NCI-H1930 (cell line): ENCODE data around the gene RTF1.
"Not testable (repeated sequence)": the region's sequence is repeated elsewhere in the genome, so short reads cannot be mapped to it uniquely, and the experiment has no call there.

Source experiments
- DNase-seq, 2 experiments: peaks; one replicate each; lab custom pipeline; 2025; lab: John Stamatoyannopoulos, UW

The RTF1 gene

GRCh38 chr15:41416742-41417417 lies at the start of gene RTF1:
RTF1 (plus strand) TSS chr15:41417095; CDS start chr15:41417116, 21 bp downstream.
- DNase-seq: peak; percentile 69 to 84

DNA sequence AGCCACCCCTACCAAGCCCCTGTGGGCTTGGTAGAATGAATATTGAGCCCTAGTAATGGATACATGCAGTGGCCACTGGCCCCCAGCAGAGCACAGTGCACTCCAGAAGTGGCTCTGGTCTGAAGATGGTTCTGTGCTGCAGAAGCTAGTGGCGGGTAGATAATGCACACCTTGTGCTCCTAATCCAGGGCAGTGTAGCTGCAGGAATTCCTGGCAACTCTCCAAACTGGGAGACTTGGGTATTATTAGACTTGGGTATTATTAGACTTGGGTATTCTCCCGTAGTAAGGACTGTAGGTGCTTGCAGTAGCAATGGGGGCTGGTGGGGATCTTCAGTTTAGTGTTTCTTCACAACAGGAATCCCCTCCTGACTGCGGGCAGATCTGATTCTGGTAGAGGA lies 49.5 kb upstream of the RTF1 start:
- DNase-seq: no peak

GRCh38 chr15:41377978-41378377 lies 38.9 kb upstream of the RTF1 start:
- DNase-seq: no peak

DNA sequence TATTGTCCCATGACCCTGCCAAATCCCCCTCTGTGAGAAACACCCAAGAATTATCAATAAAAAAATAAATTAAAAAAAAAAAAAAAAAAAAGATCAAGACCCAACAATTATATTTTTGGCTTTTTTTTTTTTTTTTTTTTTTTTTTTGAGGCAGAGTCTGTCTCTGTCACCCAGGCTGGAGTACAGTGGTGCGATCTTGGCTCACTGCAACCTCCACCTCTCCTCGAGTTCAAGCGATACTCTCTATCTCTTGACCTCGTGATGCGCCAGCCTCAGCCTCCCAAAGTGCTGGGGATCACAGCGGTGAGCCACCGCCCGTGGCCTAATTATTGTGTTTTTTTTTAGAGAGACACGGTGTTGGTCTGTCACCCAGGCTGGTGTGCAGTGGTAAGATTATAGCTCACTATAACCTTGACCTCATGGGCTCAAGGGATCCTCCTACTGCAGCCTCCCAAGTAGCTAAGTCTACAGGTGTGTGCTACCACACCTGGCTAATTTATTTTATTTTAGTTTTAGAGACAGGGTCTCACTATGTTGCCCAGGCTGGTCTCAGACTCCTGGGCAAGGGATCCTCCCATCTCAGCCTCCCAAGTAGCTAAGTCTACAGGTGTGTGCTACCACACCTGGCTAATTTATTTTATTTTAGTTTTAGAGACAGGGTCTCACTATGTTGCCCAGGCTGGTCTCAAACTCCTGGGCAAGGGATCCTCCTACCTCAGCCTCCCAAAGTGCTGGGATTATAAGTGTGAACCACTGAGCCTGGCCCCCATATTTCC lies 32.7 kb upstream of the RTF1 start:
- not testable (repeated sequence) for DNase-seq

DNA sequence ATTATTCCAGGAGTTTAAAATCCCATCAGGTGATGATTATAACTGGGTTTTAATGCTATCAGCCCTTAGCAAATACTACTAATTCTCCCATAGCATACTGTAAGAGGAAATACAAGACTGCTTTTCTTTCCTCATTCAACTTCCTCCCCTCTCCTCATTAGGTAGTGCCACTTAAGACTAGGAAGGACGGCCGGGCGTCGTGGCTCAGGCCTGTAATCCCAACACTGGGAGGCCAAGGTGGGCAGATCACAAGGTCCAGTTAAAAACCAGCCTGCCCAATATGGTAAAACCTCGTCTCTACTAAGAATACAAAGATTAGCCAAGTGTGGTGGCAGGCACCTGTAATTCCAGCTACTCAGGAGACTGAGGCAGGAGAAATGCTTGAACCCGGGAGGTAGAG lies 29.2 kb upstream of the RTF1 start:
- no peak for DNase-seq

DNA sequence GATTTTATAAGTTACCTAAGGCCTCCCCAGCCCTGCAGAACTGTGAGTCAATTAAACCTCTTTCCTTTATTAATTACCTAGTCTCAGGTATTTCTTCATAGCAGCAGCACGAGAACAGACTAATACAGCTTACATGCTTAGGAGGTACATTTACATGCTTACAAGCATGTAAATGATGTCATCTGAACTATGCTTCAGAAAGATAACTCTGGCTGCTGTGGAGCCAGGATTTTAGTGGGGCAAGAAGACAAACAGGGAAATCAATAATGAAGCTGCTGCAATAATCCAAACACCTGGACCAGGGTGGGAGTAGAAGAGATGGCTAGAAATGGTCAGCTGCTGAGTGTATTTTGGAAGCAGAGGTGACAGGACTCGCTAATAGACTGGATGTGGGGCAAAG lies 24.2 kb upstream of the RTF1 start:
- DNase-seq: no peak

DNA sequence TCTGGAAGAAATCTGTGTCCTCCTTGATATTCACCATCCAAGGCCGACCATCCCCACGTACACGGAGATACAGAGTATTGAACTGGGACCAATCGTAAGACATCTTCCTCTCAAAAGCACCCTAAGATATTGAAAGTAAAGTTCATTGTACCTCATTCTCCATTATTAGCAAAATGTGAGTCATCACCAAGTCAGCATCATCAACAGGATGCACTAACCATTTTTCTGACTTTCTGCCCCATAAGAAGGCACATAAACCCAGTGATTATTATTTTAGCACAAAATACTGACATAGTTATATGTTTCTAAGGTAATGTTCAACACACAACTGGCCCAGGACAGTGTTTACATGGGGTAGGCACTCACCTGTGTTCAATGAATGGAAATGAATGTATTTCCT lies 22.0 kb upstream of the RTF1 start:
- no peak for DNase-seq

DNA sequence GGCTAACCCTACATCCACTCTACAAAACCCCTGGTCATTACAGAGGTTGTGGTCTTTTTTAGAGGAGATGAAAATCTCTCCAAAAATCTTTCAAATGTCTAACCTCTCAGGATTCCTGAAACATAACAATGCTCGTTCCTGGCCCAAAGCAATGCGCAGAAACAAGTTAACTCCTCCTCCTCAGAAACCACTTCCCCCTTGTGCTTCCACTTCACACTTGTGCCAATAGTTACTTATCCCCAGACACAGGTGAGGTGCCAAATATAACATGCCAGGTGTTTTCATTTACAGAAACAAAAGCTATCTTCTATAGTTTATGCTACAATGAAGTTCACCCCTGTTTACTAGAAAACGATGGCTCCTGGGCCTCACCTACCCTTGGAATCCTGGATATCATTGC lies 20.8 kb upstream of the RTF1 start:
- no peak for DNase-seq

GRCh38 chr15:41401904-41402267 lies 15.0 kb upstream of the RTF1 start:
- no peak for DNase-seq

- DNase-seq: no peak
These were observed 9.6 kb upstream of the RTF1 start for GRCh38 chr15:41407341-41407740.

DNA sequence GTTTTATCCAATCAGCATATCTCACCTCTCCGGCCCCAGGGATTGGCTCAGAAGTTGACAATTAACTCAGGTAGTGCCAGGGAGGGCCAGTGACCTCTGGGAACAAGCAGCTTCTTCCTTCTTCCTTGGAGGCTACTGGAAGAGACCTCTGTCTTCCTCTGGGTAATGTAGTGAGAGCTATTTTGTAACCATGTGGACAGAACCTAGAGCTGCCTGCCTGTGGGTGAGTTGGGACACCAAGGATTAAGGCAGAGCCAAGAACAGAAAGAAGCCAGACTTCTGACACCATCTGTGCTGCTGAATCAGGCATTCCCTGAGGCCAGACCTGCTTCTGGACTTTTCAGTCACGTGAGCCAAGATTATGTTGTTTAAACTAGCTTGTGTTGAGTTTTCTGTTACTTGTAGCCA lies 8.7 kb upstream of the RTF1 start:
- DNase-seq: no peak

GRCh38 chr15:41411031-41411430 lies 5.9 kb upstream of the RTF1 start:
- DNase-seq: no peak

- DNase-seq: no peak
These were observed 5.5 kb upstream of the RTF1 start for GRCh38 chr15:41411441-41411840.

DNA sequence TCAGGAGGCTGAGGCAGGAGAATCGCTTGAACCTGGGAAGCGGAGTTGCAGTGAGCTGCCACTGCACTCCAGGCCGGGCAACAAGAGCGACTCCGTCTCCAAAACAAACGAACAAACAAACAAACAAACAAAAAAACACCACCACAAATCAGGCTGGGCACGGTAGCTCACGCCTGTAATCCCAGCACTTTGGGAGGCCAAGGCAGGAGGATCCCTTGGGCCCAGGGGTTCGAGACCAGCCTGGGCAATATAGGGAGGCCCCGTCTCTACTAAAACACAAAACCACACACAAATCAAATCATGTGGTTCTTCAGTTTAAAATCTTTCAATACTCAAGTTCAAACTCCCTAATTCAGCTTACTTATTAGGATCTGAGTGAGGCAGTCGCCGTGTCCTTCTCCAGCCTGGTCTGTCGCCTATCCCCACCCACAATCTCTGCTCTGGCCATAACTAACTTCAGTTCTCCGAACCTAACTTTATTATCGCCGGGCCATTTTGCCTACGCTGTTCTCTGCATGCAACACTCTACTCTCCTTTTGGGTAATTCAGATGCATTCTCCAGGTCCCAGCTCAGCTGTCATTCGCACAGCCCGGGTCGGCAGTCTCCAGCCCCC lies 660 bp upstream of the RTF1 start:
- DNase-seq: no peak

DNA sequence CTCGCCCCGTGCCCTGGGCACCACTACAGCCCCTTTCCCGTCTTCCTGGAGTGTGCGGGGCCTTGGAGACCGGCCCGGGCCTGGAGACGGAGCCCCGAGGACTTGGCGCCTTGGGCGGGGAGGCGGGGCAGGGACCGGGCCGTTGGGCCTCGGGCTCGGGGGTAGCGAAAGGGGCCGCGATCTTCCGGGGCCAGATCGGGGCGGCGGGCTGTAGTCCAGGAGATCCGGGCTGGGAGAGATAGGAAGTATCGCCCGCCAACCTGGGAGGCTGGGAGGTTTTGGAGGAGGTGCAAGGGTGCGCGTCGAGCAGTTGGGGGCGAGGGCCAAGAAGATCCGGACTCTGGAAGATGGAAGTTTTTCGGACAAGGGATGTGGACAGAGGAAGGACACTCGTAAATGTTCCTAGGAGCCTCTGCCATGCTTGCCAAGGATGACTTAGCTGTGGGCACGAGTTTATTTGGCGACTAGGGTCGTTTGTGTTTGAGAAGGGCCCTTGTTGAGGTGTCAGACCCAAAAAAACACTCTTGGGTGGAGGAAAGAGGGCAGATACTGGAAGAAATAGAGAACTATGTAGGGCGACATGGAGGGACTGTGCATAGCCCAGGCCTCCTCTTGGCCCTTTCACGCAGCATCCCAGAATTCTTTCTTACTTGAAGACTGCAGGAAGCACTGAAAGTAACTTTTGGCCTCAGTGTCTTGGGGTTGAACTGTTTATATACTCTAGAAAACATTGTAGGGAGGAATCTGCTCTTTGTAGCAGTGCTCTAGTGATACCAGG lies 712 bp downstream of the RTF1 start:
- DNase-seq: no peak

DNA sequence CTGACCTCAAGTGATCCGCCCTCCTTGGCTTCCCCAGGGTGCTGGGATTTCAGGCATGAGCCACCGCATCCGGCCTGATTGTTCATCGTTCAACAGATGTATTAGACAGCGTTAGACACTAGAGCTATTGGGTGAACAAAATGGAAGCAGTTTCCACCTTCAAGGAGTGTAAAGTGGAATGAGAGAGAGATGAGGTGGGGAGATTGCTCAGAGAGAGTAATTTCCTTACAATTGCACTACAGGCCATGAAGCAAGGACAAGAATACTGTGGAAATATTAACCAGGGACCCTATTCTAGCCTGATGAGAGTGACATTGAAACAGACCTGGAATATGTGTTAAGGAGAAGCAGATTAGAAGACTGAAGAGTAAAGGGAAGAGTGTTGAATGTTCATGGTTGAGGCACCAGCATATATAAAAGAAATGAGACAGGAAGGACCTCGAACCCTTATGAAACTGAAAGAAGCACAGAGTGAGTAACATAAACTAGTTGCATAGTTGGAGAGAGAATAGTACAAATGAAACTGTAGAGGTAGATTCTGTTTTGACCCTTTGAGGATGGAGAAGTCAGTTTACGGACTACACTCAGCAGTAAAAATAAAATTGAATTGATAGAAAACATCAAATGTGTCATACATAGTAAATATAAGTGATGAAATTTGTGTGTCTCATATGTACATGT lies 7.2 kb downstream of the RTF1 start:
- no peak for DNase-seq

- DNase-seq: no peak
These were observed 7.9 kb downstream of the RTF1 start for GRCh38 chr15:41424809-41425208.

- DNase-seq: not testable (repeated sequence)
These were observed 9.0 kb downstream of the RTF1 start for GRCh38 chr15:41425907-41426306.

- DNase-seq: no peak
These were observed 12.4 kb downstream of the RTF1 start for GRCh38 chr15:41429003-41429890.

DNA sequence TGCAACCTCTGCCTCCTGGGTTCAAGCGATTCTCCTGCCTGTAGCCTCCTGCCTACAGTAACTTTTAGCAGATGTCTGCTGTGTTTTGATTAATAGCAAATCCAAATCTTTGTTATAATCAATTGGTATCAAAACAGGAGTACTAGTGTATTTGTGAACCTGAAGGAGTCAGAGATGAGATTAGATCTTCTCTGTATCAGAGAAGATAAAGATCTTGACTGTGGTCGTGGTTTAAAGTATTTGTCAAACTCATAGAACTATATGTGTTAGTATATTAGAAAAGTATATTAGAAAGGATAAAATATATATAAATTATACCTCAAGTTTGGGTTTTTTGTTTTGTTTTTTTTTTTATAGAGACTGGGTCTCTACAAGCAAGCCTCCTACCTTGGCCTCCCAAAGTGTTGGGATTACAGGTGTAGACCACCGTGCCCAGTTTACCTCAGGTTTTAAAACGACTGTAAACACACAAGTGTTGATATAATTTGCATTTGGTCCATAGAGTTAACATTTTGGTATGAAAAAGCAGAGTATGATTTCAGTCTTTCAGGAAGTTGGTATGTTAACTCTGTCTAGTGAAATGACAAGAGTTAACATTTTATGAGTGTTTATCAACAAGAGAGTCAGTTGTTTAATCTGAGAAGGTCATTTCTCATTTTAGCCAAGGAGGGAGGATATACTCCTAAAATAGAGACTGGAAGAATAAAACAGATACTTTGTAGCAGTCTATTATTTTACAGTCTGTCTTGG lies 18.3 kb downstream of the RTF1 start:
- DNase-seq: no peak
